HT-29 (cell line): ENCODE measurements around the gene DMBT1. TPM values are rescaled to one million over a fixed set of nuclear protein-coding genes. Genes with fewer than 3 reads are reported as not detected.

Experiments
- DNase-seq: peaks from one replicate; pipeline ENCODE4 v3.0.0-alpha.2; 2015; ENCODE audit warnings: low spot score
- total RNA-seq: library from RNA; depleted of rRNA; stranded (reverse); fragments of >200 nt; shearing (Covaris generic); gene quantifications from 2 replicates; pipeline ENCODE4 v1.2.3, GENCODE V29; 2014; rRNA removed

DMBT1 gene
- total RNA-seq, 1 experiment from 2014 or later, result 0.38 TPM

GRCh38 chr10:122669842-122670241 lies 109.3 kb downstream of the DMBT1 start:
- DNase-seq, result no peak

- DNase-seq, result no peak
Observed at GRCh38 chr10:122671355-122671754, 110.8 kb downstream of the DMBT1 start.

- no peak for DNase-seq
Observed at GRCh38 chr10:122672655-122673054, 112.1 kb downstream of the DMBT1 start.

GRCh38 chr10:122673269-122673668 lies 112.7 kb downstream of the DMBT1 start:
- DNase-seq, result no peak

GRCh38 chr10:122673731-122674130 lies 113.2 kb downstream of the DMBT1 start:
- no peak for DNase-seq

- no peak for DNase-seq
Observed at GRCh38 chr10:122674781-122675180, 114.2 kb downstream of the DMBT1 start.

GRCh38 chr10:122675278-122675677 lies 114.7 kb downstream of the DMBT1 start:
- no peak for DNase-seq

GRCh38 chr10:122678266-122678665 lies 117.7 kb downstream of the DMBT1 start:
- DNase-seq, result no peak

- DNase-seq, result no peak
Observed at GRCh38 chr10:122682522-122682921, 122.0 kb downstream of the DMBT1 start.

GRCh38 chr10:122688293-122688989 lies 127.9 kb downstream of the DMBT1 start:
- peak; percentile 25 for DNase-seq

GRCh38 chr10:122689146-122689820 lies 128.7 kb downstream of the DMBT1 start:
- DNase-seq, result no peak

- no peak for DNase-seq
Observed at GRCh38 chr10:122692744-122693143, 132.2 kb downstream of the DMBT1 start.

Other genes starting within 250 kb of the DMBT1 start
- gene PLEKHA1, start 186.0 kb upstream of the DMBT1 start, total RNA-seq, result 13.0 and 15.8 TPM in 2 replicates
- gene ARMS2, start 106.1 kb upstream of the DMBT1 start, total RNA-seq, result not detected in 2 replicates
- not detected in 2 replicates for gene HTRA1, start 99.2 kb upstream of the DMBT1 start, total RNA-seq
- gene C10orf120, start 139.1 kb downstream of the DMBT1 start, total RNA-seq, result not detected in 2 replicates